Muscle of leg (tissue), 11 donors: ENCODE data around the gene LDLRAP1. TPM values are rescaled to one million over a fixed set of nuclear protein-coding genes. Genes with fewer than 3 reads are reported as not detected.
"Not testable (repeated sequence)": the region's sequence is repeated elsewhere in the genome, so short reads cannot be mapped to it uniquely, and the experiment has no call there.

ENCODE experiments used
- DNase-seq: peaks from one replicate; pipeline ENCODE4 v3.0.0; 2013
- H3K27ac ChIP-seq: one replicate; pipeline ENCODE4 v1.5.1; 2013; ENCODE audit warnings: mild to moderate bottlenecking, low read length, control low read depth
- H3K27me3 ChIP-seq: one replicate; pipeline ENCODE4 v1.6.1; 2013; ENCODE audit warnings: low read length; ENCODE audit not compliant: control insufficient read depth, insufficient read depth
- H3K36me3 ChIP-seq: one replicate; pipeline ENCODE4 v1.6.1; 2013; ENCODE audit warnings: low read length; ENCODE audit not compliant: control insufficient read depth, insufficient read depth
- H3K4me1 ChIP-seq: one replicate; pipeline ENCODE4 v1.6.1; 2013; ENCODE audit warnings: low read length; ENCODE audit not compliant: control insufficient read depth, insufficient read depth
- H3K4me3 ChIP-seq: one replicate; pipeline ENCODE4 v1.5.1; 2013; ENCODE audit warnings: low read length, control low read depth
- H3K9me3 ChIP-seq: replicated peaks from 2 replicates; pipeline ENCODE4 v1.6.1; 2013; ENCODE audit warnings: low read depth, low read length; ENCODE audit not compliant: control insufficient read depth
- WGBS: methylation state at CpG from one replicate; pipeline ENCODE4 v1.1.5; 2013; ENCODE audit warnings: missing lambda C conversion rate; ENCODE audit not compliant: insufficient coverage; 5-methylcytosine and 5-hydroxymethylcytosine counted together
- polyA plus RNA-seq, 8 donors: library from polyadenylated mRNA; unstranded; fragments of 120-200 nt; gene quantifications; one replicate each; pipeline versions ENCODE4 v1.2.1 to v1.2.3, GENCODE V29; 2013; ENCODE audit warnings: inconsistent platforms in 1 of 8, low replicate concordance in 1 of 8; ENCODE audit not compliant: insufficient read length in 8 of 8, insufficient read depth in 1 of 8
- total RNA-seq: library from RNA; stranded (reverse); fragments of 120-200 nt; gene quantifications from one replicate; pipeline ENCODE4 v1.2.4, GENCODE V29; 2013

The LDLRAP1 gene
- total and polyA plus RNA-seq, 9 donors = 7.0 to 17.3 (median 13.9) TPM

DNA sequence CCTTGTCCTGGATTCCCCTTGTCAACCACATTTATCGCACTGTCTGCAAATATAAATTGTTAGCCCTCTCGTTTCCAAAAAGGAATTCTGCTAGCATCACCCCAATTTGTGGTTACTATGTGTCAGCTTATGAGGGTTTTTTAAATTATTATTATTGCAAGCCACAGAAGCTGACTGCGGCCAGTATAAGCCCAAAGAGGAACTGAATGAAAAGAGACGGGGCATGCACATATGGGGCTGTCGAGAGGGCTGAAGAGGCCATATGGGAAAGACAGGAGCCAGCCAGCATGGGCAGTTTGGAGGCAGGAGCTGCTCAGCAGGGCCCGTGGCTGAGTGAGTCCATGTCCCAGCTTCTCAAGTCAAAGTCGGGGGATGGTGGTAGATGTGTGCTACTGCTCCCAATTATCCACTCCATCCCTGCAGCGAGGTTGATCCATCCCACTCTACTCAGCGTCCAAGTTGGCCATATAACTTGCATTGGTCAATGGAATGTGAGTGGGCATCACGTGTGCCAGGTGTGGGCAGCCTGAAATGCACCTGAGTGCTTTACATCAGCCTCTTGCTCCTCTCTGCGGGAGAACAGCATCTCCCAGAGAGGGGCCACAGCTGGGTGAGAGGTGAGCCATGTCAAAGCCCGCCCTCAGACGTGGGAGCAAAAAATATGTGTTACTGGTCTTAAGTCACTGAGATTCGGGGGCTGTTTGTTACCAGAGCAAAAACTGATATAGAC, 37.6 kb upstream of the LDLRAP1 start:
- H3K4me3 ChIP-seq = no peak overlapping the region
- H3K27ac ChIP-seq = no peak overlapping the region
- WGBS = 83% methylated on average over 9 of the region's 14 CpGs
- DNase-seq = no peak
- no peaks in the 10 kb centered on the region for H3K9me3 ChIP-seq
- peaks cover 7% of the 10 kb centered on the region for H3K36me3 ChIP-seq
- no peaks in the 10 kb centered on the region for H3K27me3 ChIP-seq
- H3K4me1 ChIP-seq = peaks cover 5% of the 10 kb centered on the region

GRCh38 chr1:25506566-25507463, 36.6 kb upstream of the LDLRAP1 start:
- H3K36me3 ChIP-seq = not testable (repeated sequence)

DNA sequence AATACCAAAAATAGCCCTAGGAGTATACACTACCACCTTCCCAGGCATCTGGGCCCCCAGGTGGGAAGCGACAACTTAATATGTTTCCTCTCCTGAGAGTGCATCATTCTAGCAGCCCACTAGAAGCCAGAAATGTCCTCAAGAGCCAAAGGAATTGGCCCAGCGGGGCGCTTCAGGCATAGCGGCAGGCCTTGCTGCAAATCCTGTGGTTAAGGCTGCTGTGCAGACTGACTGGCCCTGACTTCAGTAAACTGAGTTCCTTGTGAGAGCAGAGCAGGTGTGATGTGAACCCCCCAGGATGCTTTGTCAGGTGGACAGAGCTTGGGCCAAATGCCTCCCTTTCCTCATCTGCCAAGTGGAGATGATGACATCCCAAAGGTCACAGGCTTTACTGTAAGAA, 29.7 kb upstream of the LDLRAP1 start:
- 86% methylated on average over 3 of the region's 4 CpGs for WGBS
- H3K36me3 ChIP-seq = no peaks in the 10 kb centered on the region

More at GRCh38 chr1:25506566-25507463, 36.6 kb upstream of the LDLRAP1 start:
- not testable (repeated sequence) for H3K27me3 ChIP-seq, H3K27ac ChIP-seq, H3K9me3 ChIP-seq, H3K4me1 ChIP-seq, DNase-seq, H3K4me3 ChIP-seq
- WGBS = 75% methylated on average over 15 of the region's 37 CpGs

DNA sequence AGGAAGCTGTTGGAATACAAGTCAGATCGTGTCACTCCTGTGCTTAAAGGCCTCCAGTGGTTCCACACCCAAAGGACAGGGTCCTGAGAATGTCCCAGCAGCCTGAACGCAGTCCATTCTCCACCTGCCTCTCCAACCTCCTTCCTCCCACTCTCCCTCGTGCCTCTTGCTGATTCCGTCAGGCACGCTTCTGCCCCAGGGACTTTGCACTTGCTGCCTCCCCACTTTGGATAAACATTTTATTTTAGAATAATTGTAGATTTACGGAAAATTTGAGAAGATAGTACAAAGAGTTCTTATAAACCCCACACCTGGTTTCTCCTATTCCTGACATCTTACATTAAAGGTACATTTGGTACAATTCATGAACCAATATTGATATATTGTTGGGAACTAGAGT, 28.4 kb upstream of the LDLRAP1 start:
- Histone ChIP-seq H3K36me3 (no peaks in the 10 kb centered on the region), H3K4me1 (no peaks in the 10 kb centered on the region), H3K27ac (no peak overlapping the region), H3K9me3 (peaks cover 2% of the 10 kb centered on the region), H3K27me3 (no peaks in the 10 kb centered on the region), H3K4me3 (no peak overlapping the region)
- DNase-seq = no peak
- WGBS = 79% methylated on average over 2 of the region's 6 CpGs

More for the DNA sequence above, 29.7 kb upstream of the LDLRAP1 start:
- H3K4me1 ChIP-seq = no peaks in the 10 kb centered on the region
- no peak overlapping the region for H3K4me3 ChIP-seq
- H3K27ac ChIP-seq = no peak overlapping the region
- peaks cover 2% of the 10 kb centered on the region for H3K9me3 ChIP-seq
- no peaks in the 10 kb centered on the region for H3K27me3 ChIP-seq
- no peak for DNase-seq

DNA sequence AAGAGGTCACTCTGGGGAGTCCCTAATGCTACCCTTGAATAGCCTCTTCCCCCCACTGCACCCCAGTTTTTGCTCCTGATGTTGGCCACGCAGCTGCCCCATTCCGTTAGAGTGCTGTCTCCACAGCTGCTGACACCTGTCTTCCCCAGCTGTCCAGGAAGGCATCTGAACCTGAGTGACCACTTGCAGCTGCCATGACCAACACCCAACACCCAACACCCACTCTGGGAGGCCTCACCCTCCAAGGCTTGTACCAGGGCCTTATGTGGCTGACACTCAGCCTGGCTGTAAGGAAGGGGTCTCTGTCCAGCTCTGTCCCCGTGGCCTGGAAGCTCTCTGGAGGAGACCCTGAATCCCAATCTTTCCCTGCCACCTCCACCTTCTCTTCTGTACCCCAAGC, 26.7 kb upstream of the LDLRAP1 start:
- H3K4me1 ChIP-seq = no peaks in the 10 kb centered on the region
- peaks cover 2% of the 10 kb centered on the region for H3K9me3 ChIP-seq
- 69% methylated on average over 2 of the region's 3 CpGs for WGBS
- no peaks in the 10 kb centered on the region for H3K27me3 ChIP-seq
- no peaks in the 10 kb centered on the region for H3K36me3 ChIP-seq
- H3K27ac ChIP-seq = no peak overlapping the region
- H3K4me3 ChIP-seq = no peak overlapping the region
- DNase-seq = no peak

GRCh38 chr1:25517476-25518394, 25.7 kb upstream of the LDLRAP1 start:
- H3K9me3 ChIP-seq = peaks cover under 1% of the 10 kb centered on the region
- H3K4me1 ChIP-seq = no peaks in the 10 kb centered on the region
- H3K36me3 ChIP-seq = no peaks in the 10 kb centered on the region
- DNase-seq = no peak
- no peak overlapping the region for H3K27ac ChIP-seq
- 72% methylated on average over 19 of the region's 33 CpGs for WGBS
- no peak overlapping the region for H3K4me3 ChIP-seq
- no peaks in the 10 kb centered on the region for H3K27me3 ChIP-seq

DNA sequence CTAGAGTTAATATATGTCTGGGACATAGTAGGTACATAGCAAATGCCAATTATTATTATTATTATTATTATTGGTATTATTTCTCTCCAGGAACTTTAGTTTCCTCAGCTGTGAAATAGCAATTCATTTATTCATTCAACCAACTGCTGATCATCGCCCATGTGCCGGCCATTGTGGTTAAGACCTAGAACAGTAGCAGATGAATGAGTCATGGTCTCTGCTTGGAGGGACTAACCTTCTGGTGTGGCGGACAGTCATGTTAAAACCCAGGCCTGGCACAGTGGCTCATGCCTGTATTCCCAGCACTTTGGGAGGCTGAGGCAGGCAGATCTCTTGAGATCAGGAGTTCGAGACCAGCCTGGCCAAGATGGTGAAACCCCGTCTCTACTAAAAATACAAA, 23.8 kb upstream of the LDLRAP1 start:
- 80% methylated on average over 4 of the region's 5 CpGs for WGBS
- Histone ChIP-seq H3K9me3 (no peaks in the 10 kb centered on the region), H3K27ac (no peak overlapping the region), H3K27me3 (peaks cover 2% of the 10 kb centered on the region), H3K4me3 (no peak overlapping the region), H3K4me1 (no peaks in the 10 kb centered on the region), H3K36me3 (no peaks in the 10 kb centered on the region)
- no peak for DNase-seq

GRCh38 chr1:25520446-25521061, 22.9 kb upstream of the LDLRAP1 start:
- no peak overlapping the region for H3K4me3 ChIP-seq
- H3K36me3 ChIP-seq = no peaks in the 10 kb centered on the region
- H3K9me3 ChIP-seq = peaks cover 5% of the 10 kb centered on the region
- peak; percentile 69 for DNase-seq
- 0% methylated on average over 1 of the region's 4 CpGs for WGBS
- peaks cover 5% of the 10 kb centered on the region for H3K27me3 ChIP-seq
- H3K27ac ChIP-seq = no peak overlapping the region
- no peaks in the 10 kb centered on the region for H3K4me1 ChIP-seq

DNA sequence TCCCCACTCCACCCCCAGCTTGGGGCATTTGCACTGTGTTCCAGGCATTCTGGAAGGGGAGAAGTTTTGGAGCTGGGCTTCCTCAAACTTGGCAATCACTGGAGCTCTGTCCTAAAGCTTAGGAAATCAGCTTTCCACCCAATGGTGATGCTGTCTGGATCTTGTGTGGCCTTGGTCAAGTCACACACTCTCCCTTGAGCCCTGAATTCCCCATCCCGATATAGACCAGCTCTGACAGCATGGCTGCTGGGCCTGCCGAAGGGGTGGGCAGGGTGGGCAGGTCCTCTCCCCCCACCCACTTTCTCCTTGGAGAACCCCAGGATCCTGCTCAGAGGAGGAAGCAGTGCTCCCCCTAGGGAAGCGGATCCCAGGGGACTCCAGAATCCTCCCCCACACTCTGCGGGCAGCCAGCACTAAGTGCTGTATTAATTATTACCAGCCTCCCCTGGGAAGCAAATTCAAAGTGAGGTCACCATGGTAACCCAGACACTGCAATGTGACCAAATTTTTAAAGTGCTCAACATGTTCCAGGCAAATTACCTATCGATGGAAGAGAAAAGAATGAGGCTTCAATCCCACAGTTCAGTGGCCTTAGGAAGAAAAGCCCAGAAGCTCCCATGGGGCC, 21.3 kb upstream of the LDLRAP1 start:
- Histone ChIP-seq H3K36me3 (no peaks in the 10 kb centered on the region), H3K4me3 (no peak overlapping the region), H3K9me3 (peaks cover 5% of the 10 kb centered on the region), H3K27ac (no peak overlapping the region), H3K4me1 (no peaks in the 10 kb centered on the region), H3K27me3 (peaks cover 5% of the 10 kb centered on the region)
- WGBS = 46% methylated on average over 5 of the region's 5 CpGs
- DNase-seq = no peak
